Measurements from ENCODE around the gene ATF7.
A peak's percentile ranks its signal among the peaks of the same experiment; 100 is the strongest.

Gene ATF7

DNA sequence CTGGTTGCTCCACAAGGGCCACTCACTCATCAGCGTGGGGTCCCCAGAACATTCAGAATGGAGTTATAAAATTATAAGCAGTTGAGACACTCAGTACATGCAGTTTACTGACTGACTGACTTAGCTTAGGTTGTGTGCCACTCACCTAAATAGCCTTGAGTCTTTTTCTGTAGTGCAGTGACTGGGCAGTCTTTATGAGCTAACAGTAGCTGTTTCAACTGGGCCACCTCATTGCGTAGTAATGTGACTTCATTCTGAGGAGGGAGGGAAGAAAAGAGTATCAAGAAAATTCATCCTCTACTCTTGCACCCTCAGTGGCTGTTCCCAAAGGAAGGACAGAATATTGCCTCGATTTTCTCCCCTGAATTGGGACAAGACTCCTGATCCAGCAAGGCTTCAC, 103.1 kb downstream of the ATF7 start:
- no peak for DNase-seq

GRCh38 chr12:53518381-53518780, 107.8 kb downstream of the ATF7 start:
- DNase-seq = no peak

DNA sequence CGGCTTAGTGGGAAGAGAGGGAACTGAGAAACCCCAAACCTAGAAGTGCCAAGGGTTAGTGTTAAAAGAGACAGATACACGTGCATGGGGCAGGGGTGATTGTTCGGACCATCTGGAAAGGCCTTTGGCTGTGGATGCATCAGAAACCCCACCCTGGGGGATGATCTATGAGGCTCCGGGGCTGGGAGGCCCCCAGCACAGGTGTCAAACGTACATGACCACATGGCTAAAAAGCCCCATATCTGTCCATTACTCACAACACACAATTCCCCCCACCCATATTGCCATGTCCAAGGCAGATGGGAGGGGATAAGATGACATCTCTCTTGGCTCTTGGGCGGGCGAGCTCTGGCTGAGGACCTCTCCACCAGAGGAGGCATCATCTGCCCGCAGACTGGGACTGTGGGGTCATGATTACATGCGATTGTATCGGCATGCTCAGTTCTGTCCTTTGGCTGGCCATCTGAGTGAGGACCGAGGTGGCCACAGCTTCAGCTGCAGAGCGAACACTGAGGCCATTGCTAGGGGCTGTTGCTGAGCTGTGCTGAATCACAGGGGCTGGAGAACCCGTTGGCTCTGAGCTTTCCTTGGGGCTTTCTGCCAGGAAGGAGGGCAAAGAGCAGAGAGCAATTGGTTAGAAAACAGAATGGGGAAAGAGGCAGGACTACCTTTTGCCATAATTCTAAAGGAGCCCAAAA, 109.3 kb downstream of the ATF7 start:
- peak in 1 of 14 donors; percentile 35 for DNase-seq

GRCh38 chr12:53515291-53515680, 110.9 kb downstream of the ATF7 start:
- DNase-seq = peak in 2 of 14 donors; percentile 24 to 98

DNA sequence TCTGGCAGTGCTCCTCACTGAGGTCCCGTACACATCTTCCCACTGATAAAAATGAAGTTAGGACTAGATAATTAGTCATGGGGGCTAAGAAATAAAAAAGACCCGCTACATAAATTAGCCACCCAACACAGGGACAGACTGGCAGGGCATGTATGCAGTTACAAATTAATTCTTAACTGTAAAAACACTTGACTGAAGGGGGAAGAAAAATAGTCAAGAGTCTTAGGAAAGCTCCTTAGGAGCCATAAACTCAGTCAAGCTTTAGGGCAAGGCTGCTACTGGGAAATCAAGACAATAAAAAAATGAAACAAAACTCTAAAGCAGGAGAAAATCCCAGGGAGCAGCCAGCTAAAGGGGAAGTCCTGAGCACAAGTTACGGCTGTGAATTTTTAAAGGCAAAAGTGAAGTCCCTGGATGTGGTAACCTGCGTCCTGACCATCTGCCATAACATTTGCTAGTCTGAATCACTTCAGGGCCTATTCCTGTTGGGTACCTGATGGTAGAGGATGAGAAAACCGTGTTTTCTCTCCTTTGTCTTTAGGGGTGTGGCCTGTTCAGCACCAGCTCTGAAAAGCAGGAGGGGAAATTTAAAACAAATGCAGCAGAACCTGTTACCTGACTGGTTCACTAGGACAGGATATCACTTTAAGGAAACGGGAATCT, 111.4 kb downstream of the ATF7 start:
- DNase-seq = peak in 3 of 14 donors; percentile 13 to 98 (median 19)

- DNase-seq = no peak
Measured at GRCh38 chr12:53513712-53514410, 112.3 kb downstream of the ATF7 start.

- DNase-seq = no peak
Measured at GRCh38 chr12:53510181-53510812, 115.9 kb downstream of the ATF7 start.

GRCh38 chr12:53508534-53509170, 117.5 kb downstream of the ATF7 start:
- DNase-seq = peak in 13 of 14 donors; percentile 17 to 79 (median 73)

DNA sequence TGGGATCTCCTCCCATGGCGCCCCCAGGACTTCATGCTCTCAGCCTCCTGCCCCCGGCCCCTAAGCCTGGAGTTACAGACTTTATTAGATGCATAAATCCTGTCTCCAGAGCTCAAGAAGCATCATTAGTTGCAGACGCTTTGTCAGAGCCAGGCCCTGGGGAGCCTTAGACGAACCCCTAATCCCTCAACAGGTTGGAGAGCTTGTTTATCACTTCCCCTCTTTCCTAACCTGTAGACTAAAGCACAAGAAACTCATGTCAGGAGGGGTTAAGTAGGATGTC, 118.6 kb downstream of the ATF7 start:
- DNase-seq = no peak

DNA sequence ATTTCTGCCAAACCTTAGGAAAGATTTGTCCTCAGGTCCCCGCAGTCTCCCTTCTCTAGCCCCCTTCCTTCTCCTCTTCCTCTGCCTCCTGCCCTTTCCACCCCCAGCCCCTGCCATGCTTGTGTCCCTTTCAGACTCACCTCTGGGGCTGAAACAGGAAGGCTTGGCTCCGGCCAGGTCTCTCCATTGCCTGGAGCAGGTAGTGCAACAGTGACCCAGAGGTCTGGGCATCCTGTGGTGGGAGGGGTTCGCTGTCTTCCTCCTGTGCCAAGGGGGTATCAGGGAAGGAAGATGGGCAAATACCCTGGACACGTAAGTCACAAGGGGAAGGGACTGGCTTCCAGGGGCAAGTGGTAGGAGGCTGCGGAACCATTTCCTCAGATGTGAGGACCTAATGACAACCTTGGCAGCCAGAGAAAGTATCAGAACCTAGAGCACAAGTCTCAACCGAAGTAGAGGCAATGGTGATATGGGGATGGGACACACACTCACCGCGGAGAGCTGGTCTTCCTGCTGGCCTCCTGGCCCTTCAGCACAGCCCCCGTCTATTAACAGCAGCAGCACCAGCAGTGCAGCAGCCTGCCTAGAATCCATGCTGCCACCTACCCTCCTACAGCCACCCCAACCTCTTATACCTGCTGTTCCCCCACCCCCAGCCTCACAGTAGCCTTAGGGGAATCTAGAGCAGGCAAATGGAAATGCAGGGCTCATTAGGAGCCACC, 119.1 kb downstream of the ATF7 start, which contains the start of gene NPFF:
TSS of gene NPFF (minus strand) at position 604 of the 722 bp plus-strand sequence. CDS start at position 594, 10 bp downstream.
- no peak for DNase-seq

- no peak for DNase-seq
Measured at GRCh38 chr12:53506450-53506785, 119.8 kb downstream of the ATF7 start.

GRCh38 chr12:53505555-53506449, 120.4 kb downstream of the ATF7 start:
- peak in 1 of 14 donors; percentile 46 for DNase-seq

- DNase-seq = peak in 9 of 14 donors; percentile 21 to 90 (median 35)
Measured at GRCh38 chr12:53505086-53505485, 121.1 kb downstream of the ATF7 start.

- DNase-seq = no peak
Measured at GRCh38 chr12:53504004-53504920, 121.9 kb downstream of the ATF7 start.

GRCh38 chr12:53502983-53503728, 123.0 kb downstream of the ATF7 start:
- DNase-seq = no peak

- DNase-seq = no peak
Measured at GRCh38 chr12:53502331-53502730, 123.9 kb downstream of the ATF7 start.

GRCh38 chr12:53501615-53502181, 124.5 kb downstream of the ATF7 start:
- DNase-seq = peak in 2 of 14 donors; percentile 41 to 52

- DNase-seq = peak; percentile 96 to 100 (median 99)
Measured at GRCh38 chr12:53500776-53501614, 125.2 kb downstream of the ATF7 start, which contains the start of gene TARBP2. Gene TARBP2, plus strand, starts transcription at chr12:53501283. Its CDS starts 126 bp downstream, at chr12:53501409.

Data from C1 segment of cervical spinal cord (tissue), 14 donors.